K562 (cell line): ENCODE data around the gene BET1L. TPM values are rescaled to one million over a fixed set of nuclear protein-coding genes. Genes with fewer than 3 reads are reported as not detected.

Source experiments
- ARNT ChIP-seq, 2 experiments: fragments of 450-650 bp; IDR thresholded peaks; 2 replicates each; pipeline ENCODE4 v1.6.1; 2016; ENCODE audit warnings: mild to moderate bottlenecking in 1 of 2
- EP400 ChIP-seq: fragments of 450-650 bp; IDR thresholded peaks from 2 replicates; pipeline ENCODE4 v1.6.1; 2017; ENCODE audit warnings: antibody characterized with exemption, mild to moderate bottlenecking, moderate library complexity
- EWSR1 ChIP-seq: fragments of 450-650 bp; IDR thresholded peaks from 2 replicates; pipeline ENCODE4 v1.6.1; 2018; ENCODE audit warnings: borderline replicate concordance, mild to moderate bottlenecking, low read depth, moderate library complexity; ENCODE audit not compliant: partially characterized antibody
- HMG20B ChIP-seq: fragments of 250-450 bp; sonication (Bioruptor Pico); IDR thresholded peaks from 2 replicates; pipeline ENCODE4 v1.5.0; 2021; ENCODE audit warnings: mild to moderate bottlenecking
- HSF4 ChIP-seq: fragments of 250-450 bp; sonication (Bioruptor Pico); IDR thresholded peaks from 2 replicates; pipeline ENCODE4 v2.1.2; 2022; ENCODE audit warnings: mild to moderate bottlenecking, moderate library complexity, borderline replicate concordance
- LARP7 ChIP-seq: fragments of 450-650 bp; IDR thresholded peaks from 2 replicates; pipeline ENCODE4 v1.6.1; 2016
- NEUROD1 ChIP-seq: fragments of 150-350 bp; IDR thresholded peaks from 2 replicates; pipeline ENCODE4 v1.6.1; 2014; ENCODE audit warnings: borderline replicate concordance, low read length, low read depth; ENCODE audit not compliant: partially characterized antibody
- POLR2B ChIP-seq: fragments of 450-650 bp; IDR thresholded peaks from 2 replicates; pipeline ENCODE4 v1.6.1; 2018; ENCODE audit warnings: low read depth; ENCODE audit not compliant: partially characterized antibody
- RAD21 ChIP-seq, 2 experiments: fragments of 250-450 bp in 1 of 2; fragments of 450-650 bp in 1 of 2; sonication (Bioruptor Pico) in 1 of 2; formaldehyde crosslinking in 1 of 2; IDR thresholded peaks in 1 of 2; conservative IDR thresholded peaks in 1 of 2; 2 replicates each; pipeline versions ENCODE4 v1.4.0 to v1.8.0; 2020 to 2022; ENCODE audit warnings: mild to moderate bottlenecking in 2 of 2, moderate library complexity in 1 of 2
- RFX5 ChIP-seq: IDR thresholded peaks from 2 replicates; pipeline ENCODE4 v1.6.1; 2011; ENCODE audit warnings: low read depth, mild to moderate bottlenecking, improper control_type of control experiment, low read length
- SAP30 ChIP-seq: fragments of 200-600 bp; sonication (generic); IDR thresholded peaks from 2 replicates; pipeline ENCODE4 v1.6.1; 2012; ENCODE audit warnings: borderline replicate concordance, low read depth, mild to moderate bottlenecking, moderate library complexity, low read length, control low read depth, inconsistent platforms; ENCODE audit not compliant: insufficient read depth, poor library complexity, severe bottlenecking
- SMARCC2 ChIP-seq: fragments of 450-650 bp; IDR thresholded peaks from 2 replicates; pipeline ENCODE4 v1.6.1; 2017; ENCODE audit warnings: antibody characterized with exemption, moderate library complexity, mild to moderate bottlenecking, low read depth
- TAF1 ChIP-seq: IDR thresholded peaks from 2 replicates; pipeline ENCODE4 v1.6.1; 2011; ENCODE audit warnings: mild to moderate bottlenecking, low read length, moderate library complexity; ENCODE audit not compliant: insufficient read depth, control insufficient read depth, severe bottlenecking; ENCODE audit errors: extremely low read depth
- THRA ChIP-seq: fragments of 450-650 bp; IDR thresholded peaks from 2 replicates; pipeline ENCODE4 v1.6.1; 2017; ENCODE audit warnings: mild to moderate bottlenecking, moderate library complexity
- TRIM28 ChIP-seq: fragments of 450-650 bp; IDR thresholded peaks from 2 replicates; pipeline ENCODE4 v1.6.1; 2017
- ZBTB2 ChIP-seq: fragments of 450-650 bp; IDR thresholded peaks from 2 replicates; pipeline ENCODE4 v1.6.1; 2016; ENCODE audit warnings: antibody characterized with exemption
- ZNF280B ChIP-seq: fragments of 250-450 bp; sonication (Bioruptor Pico); IDR thresholded peaks from 2 replicates; pipeline ENCODE4 v1.5.1; 2021; ENCODE audit warnings: mild to moderate bottlenecking
- ZNF408 ChIP-seq: fragments of 250-450 bp; sonication (Bioruptor Pico); IDR thresholded peaks from 2 replicates; pipeline ENCODE4 v1.4.0; 2020; ENCODE audit warnings: low read depth, mild to moderate bottlenecking, moderate library complexity
- polyA plus RNA-seq, 8 experiments: library from polyadenylated mRNA; depleted of rRNA in 4 of 8; stranded (reverse) in 5 of 8; unstranded in 3 of 8; fragments of >200 nt; fragmentation: Nextera tagmentation in 2 of 8; fragmentation: Illumina TruSeq in 1 of 8; extraction: Ambion mirVana in 2 of 8; extraction: Trizol in 1 of 8; gene quantifications; 2 replicates each; pipeline versions ENCODE4 v1.2.1 to v1.2.3, GENCODE V29; 2011 to 2014; ENCODE audit warnings: inconsistent platforms in 1 of 8, missing spikeins in 1 of 8
- total RNA-seq, 7 experiments: library from RNA; depleted of rRNA in 6 of 7; stranded (reverse); fragments of >200 nt in 6 of 7; fragmentation: Illumina TruSeq in 2 of 7; extraction: Trizol in 2 of 7; gene quantifications; 2 replicates each; pipeline versions ENCODE4 v1.2.1 to v1.2.3, GENCODE V29; 2011 to 2021; ENCODE audit warnings: low replicate concordance in 1 of 7
- TF ChIP-seq, protein P1 (sequence below), 2 experiments: fragments of 250-450 bp in 1 of 2; fragments of 450-650 bp in 1 of 2; sonication (Bioruptor Pico) in 1 of 2; IDR thresholded peaks; 2 replicates each; pipeline versions ENCODE4 v1.6.1 to v1.8.0; 2016 to 2021; ENCODE audit warnings: mild to moderate bottlenecking in 2 of 2, moderate library complexity in 2 of 2, missing compliant biosample characterization in 1 of 2, missing genetic modification characterization in 1 of 2
- TF ChIP-seq, protein P2 (sequence below): sonication (generic); formaldehyde crosslinking; IDR thresholded peaks from 2 replicates; pipeline ENCODE4 v1.9.0; 2022; ENCODE audit warnings: mild to moderate bottlenecking, missing genetic modification reagents
- TF ChIP-seq, protein P3 (sequence below): sonication (generic); formaldehyde crosslinking; IDR thresholded peaks from 2 replicates; pipeline ENCODE4 v1.8.1; 2022; ENCODE audit warnings: missing genetic modification reagents

The BET1L gene
- total and polyA plus RNA-seq, 9 of the 15 experiments (the other 6 are each of a cell fraction or from before 2014, with no cell fraction given): 9.9 to 69.1 (median 19.9) TPM

GRCh38 chr11:208181-208916 is 1.1 kb upstream of the BET1L start (continued):
- TF ChIP-seq TAF1 (peak; percentile 68), LARP7 (no peak), EWSR1 (no peak), ZNF280B (CRISPR knock-in tag) (no peak), ARNT (IDR thresholded peaks at IDR 0.05) (no peak; a peak in 1 of 4 replicates), EP400 (peak; percentile 4; the same call in 1 of the 2 replicates), SAP30 (no peak), THRA (no peak), RAD21 (CRISPR knock-in tag; conservative IDR thresholded peaks at IDR 0.05 in 1 of 2, IDR thresholded peaks at IDR 0.05 in 1 of 2) (no peak), NEUROD1 (no peak), SMARCC2 (no peak), ZBTB2 (no peak), HSF4 (CRISPR knock-in tag) (no peak), TRIM28 (no peak), ZNF408 (CRISPR knock-in tag) (no peak), RFX5 (no peak), HMG20B (no peak), POLR2B (peak; percentile 80)
- TF ChIP-seq, protein P1, sequence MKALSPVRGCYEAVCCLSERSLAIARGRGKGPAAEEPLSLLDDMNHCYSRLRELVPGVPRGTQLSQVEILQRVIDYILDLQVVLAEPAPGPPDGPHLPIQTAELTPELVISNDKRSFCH (CRISPR knock-in tag; IDR thresholded peaks at IDR 0.05): no peak
- TF ChIP-seq, protein P1 (tag; IDR thresholded peaks at IDR 0.05): no peak
- TF ChIP-seq, protein P2, sequence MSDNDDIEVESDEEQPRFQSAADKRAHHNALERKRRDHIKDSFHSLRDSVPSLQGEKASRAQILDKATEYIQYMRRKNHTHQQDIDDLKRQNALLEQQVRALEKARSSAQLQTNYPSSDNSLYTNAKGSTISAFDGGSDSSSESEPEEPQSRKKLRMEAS (CRISPR knock-in tag): no peak
- TF ChIP-seq, protein P3, sequence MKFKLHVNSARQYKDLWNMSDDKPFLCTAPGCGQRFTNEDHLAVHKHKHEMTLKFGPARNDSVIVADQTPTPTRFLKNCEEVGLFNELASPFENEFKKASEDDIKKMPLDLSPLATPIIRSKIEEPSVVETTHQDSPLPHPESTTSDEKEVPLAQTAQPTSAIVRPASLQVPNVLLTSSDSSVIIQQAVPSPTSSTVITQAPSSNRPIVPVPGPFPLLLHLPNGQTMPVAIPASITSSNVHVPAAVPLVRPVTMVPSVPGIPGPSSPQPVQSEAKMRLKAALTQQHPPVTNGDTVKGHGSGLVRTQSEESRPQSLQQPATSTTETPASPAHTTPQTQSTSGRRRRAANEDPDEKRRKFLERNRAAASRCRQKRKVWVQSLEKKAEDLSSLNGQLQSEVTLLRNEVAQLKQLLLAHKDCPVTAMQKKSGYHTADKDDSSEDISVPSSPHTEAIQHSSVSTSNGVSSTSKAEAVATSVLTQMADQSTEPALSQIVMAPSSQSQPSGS (CRISPR knock-in tag): no peak
